Measurements from ENCODE around the gene CDCA7L.

The CDCA7L gene

GRCh38 chr7:21943436-21943835 is 2.3 kb downstream of the CDCA7L start:
- no peak for DNase-seq (ENCODE audit: low read depth in 1 of 2, low spot score in 1 of 2)
- no peak for TF ChIP-seq CTCF (IDR thresholded peaks at IDR 0.05; ENCODE audit: insufficient read depth, low read length)
- no peak for TF ChIP-seq GABPA (IDR thresholded peaks at IDR 0.05; ENCODE audit: low read depth)
- no peak for TF ChIP-seq POLR2AphosphoS5 (IDR thresholded peaks at IDR 0.05; ENCODE audit: low read depth)
- no peak for TF ChIP-seq SPI1 (IDR thresholded peaks at IDR 0.05; ENCODE audit: borderline replicate concordance, low read depth)
- TF ChIP-seq REST (IDR thresholded peaks at IDR 0.05; ENCODE audit: insufficient replicate concordance, low read depth), result no peak
- H3K4me3 ChIP-seq (replicated peaks; ENCODE audit: insufficient read depth, low read length), result no peak overlapping the region
- H3K27me3 ChIP-seq (ENCODE audit: insufficient read depth, poor library complexity, severe bottlenecking), result no peaks in the 10 kb centered on the region
- H3K27ac ChIP-seq (replicated peaks), result no peak overlapping the region

GRCh38 chr7:21942955-21943354 is 2.7 kb downstream of the CDCA7L start:
- no peaks in the 10 kb centered on the region for H3K27me3 ChIP-seq (ENCODE audit: insufficient read depth, poor library complexity, severe bottlenecking)
- no peak overlapping the region for H3K27ac ChIP-seq (replicated peaks)
- no peak for DNase-seq (ENCODE audit: low read depth in 1 of 2, low spot score in 1 of 2)
- no peak overlapping the region for H3K4me3 ChIP-seq (replicated peaks; ENCODE audit: insufficient read depth, low read length)
- TF ChIP-seq POLR2AphosphoS5 (IDR thresholded peaks at IDR 0.05; ENCODE audit: low read depth) (no peak), SPI1 (IDR thresholded peaks at IDR 0.05; ENCODE audit: borderline replicate concordance, low read depth) (no peak), CTCF (IDR thresholded peaks at IDR 0.05; ENCODE audit: insufficient read depth, low read length) (no peak), REST (IDR thresholded peaks at IDR 0.05; ENCODE audit: insufficient replicate concordance, low read depth) (no peak), GABPA (IDR thresholded peaks at IDR 0.05; ENCODE audit: low read depth) (no peak)

- no peak overlapping the region for H3K4me3 ChIP-seq (replicated peaks; ENCODE audit: insufficient read depth, low read length)
- no peaks in the 10 kb centered on the region for H3K27me3 ChIP-seq (ENCODE audit: insufficient read depth, poor library complexity, severe bottlenecking)
- peak overlapping the region; percentile 22; the same call in 1 of the 2 replicates for H3K27ac ChIP-seq (replicated peaks)
- peak in 1 of 2 experiments; percentile 80 for DNase-seq (ENCODE audit: low read depth in 1 of 2, low spot score in 1 of 2)
- TF ChIP-seq SPI1 (IDR thresholded peaks at IDR 0.05; ENCODE audit: borderline replicate concordance, low read depth), result peak; percentile 91
- TF ChIP-seq POLR2AphosphoS5 (IDR thresholded peaks at IDR 0.05; ENCODE audit: low read depth), result 0 out of 2 replicates have a peak, but pooled peaks have one; percentile 20
- no peak for TF ChIP-seq REST (IDR thresholded peaks at IDR 0.05; ENCODE audit: insufficient replicate concordance, low read depth)
Observed at GRCh38 chr7:21941611-21942141, 4.0 kb downstream of the CDCA7L start.
